KMS-11 (cell line): Measurements from ENCODE around the gene KCP.

Experiments used
- H2AFZ ChIP-seq: fragments of 200-600 bp; sonication (generic); 2 replicates; pipeline ENCODE4 v1.6.1; 2016; ENCODE audit warnings: antibody characterized with exemption, mixed run types, low read depth
- H3K27ac ChIP-seq: fragments of 200-600 bp; sonication (generic); 2 replicates; pipeline ENCODE4 v1.6.1; 2016; ENCODE audit warnings: mild to moderate bottlenecking, mixed run types
- H3K27me3 ChIP-seq: fragments of 200-600 bp; sonication (generic); 2 replicates; pipeline ENCODE4 v1.6.1; 2017; ENCODE audit warnings: mild to moderate bottlenecking, low read depth, mixed run types, moderate library complexity; ENCODE audit not compliant: insufficient read depth
- H3K36me3 ChIP-seq: fragments of 200-600 bp; sonication (generic); 2 replicates; pipeline ENCODE4 v1.6.1; 2017; ENCODE audit warnings: mild to moderate bottlenecking, mixed run types; ENCODE audit not compliant: insufficient read depth
- H3K4me1 ChIP-seq: fragments of 200-600 bp; sonication (generic); 2 replicates; pipeline ENCODE4 v1.6.1; 2016; ENCODE audit warnings: mild to moderate bottlenecking, low read depth, mixed run types; ENCODE audit not compliant: poor library complexity, severe bottlenecking
- H3K4me2 ChIP-seq: fragments of 200-600 bp; sonication (generic); 2 replicates; pipeline ENCODE4 v1.7.0; 2016; ENCODE audit warnings: mild to moderate bottlenecking, mixed run types
- H3K4me3 ChIP-seq: fragments of 200-600 bp; sonication (generic); IDR thresholded peaks from 2 replicates; pipeline ENCODE4 v1.6.1; 2017; ENCODE audit warnings: low read depth, low read length, mixed read lengths; ENCODE audit not compliant: insufficient read depth
- H3K79me2 ChIP-seq: fragments of 200-600 bp; sonication (generic); 2 replicates; pipeline ENCODE4 v1.6.1; 2016; ENCODE audit warnings: low read depth, mixed run types; ENCODE audit not compliant: insufficient read depth
- H3K9ac ChIP-seq: fragments of 200-600 bp; sonication (generic); 2 replicates; pipeline ENCODE4 v1.6.1; 2016; ENCODE audit warnings: mild to moderate bottlenecking, mixed run types
- H4K20me1 ChIP-seq: fragments of 200-600 bp; sonication (generic); 2 replicates; pipeline ENCODE4 v1.6.1; 2016; ENCODE audit warnings: mild to moderate bottlenecking, mixed run types; ENCODE audit not compliant: insufficient read depth
- TF ChIP-seq, protein P1 (sequence below): fragments of 200-600 bp; sonication (generic); conservative IDR thresholded peaks from 2 replicates; pipeline ENCODE4 v1.6.1; 2017; ENCODE audit warnings: low read depth, mild to moderate bottlenecking, antibody characterized with exemption, low read length, moderate library complexity, mixed read lengths

KCP gene

DNA sequence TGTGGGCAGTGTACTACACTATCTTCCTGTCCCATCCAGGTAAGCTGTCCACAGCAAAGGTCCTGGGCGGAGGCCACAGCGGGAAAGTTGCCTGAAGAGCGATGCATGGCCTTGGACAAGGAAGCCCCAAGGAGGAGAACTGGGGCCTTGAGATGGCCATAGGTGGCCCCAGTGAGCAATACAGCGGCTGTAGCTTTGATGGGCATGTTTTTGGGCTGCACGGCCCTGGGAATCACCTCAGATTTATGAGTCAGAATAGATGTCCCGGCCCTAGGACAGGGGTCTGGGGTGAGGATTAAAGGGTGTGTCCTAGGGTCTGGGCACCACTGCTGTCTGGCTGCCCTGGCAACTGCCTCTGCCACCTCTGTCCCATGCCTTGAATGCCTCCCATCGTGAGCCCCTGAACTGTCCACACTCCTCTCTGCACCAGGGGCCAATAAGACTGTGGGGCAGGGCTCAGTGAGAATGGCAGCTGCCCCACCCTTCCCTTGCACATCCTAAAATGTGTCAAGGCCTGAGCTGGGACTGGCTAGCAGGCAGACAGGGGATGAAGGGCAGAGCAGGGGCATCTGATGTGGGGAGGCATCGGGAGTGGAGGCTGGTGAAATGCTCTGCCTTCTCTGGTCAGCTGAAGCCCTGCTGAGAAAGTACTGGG is 17.8 kb upstream of the KCP start:
- Histone ChIP-seq H3K4me1 (peaks cover 12% of the 10 kb centered on the region), H2AFZ (no peak overlapping the region), H3K27me3 (no peaks in the 10 kb centered on the region), H3K4me2 (no peak overlapping the region), H3K4me3 (no peak overlapping the region), H4K20me1 (no peaks in the 10 kb centered on the region), H3K36me3 (no peaks in the 10 kb centered on the region), H3K79me2 (no peaks in the 10 kb centered on the region), H3K27ac (no peak overlapping the region), H3K9ac (no peak overlapping the region)
- TF ChIP-seq, protein P1, sequence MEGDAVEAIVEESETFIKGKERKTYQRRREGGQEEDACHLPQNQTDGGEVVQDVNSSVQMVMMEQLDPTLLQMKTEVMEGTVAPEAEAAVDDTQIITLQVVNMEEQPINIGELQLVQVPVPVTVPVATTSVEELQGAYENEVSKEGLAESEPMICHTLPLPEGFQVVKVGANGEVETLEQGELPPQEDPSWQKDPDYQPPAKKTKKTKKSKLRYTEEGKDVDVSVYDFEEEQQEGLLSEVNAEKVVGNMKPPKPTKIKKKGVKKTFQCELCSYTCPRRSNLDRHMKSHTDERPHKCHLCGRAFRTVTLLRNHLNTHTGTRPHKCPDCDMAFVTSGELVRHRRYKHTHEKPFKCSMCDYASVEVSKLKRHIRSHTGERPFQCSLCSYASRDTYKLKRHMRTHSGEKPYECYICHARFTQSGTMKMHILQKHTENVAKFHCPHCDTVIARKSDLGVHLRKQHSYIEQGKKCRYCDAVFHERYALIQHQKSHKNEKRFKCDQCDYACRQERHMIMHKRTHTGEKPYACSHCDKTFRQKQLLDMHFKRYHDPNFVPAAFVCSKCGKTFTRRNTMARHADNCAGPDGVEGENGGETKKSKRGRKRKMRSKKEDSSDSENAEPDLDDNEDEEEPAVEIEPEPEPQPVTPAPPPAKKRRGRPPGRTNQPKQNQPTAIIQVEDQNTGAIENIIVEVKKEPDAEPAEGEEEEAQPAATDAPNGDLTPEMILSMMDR, result no peak

DNA sequence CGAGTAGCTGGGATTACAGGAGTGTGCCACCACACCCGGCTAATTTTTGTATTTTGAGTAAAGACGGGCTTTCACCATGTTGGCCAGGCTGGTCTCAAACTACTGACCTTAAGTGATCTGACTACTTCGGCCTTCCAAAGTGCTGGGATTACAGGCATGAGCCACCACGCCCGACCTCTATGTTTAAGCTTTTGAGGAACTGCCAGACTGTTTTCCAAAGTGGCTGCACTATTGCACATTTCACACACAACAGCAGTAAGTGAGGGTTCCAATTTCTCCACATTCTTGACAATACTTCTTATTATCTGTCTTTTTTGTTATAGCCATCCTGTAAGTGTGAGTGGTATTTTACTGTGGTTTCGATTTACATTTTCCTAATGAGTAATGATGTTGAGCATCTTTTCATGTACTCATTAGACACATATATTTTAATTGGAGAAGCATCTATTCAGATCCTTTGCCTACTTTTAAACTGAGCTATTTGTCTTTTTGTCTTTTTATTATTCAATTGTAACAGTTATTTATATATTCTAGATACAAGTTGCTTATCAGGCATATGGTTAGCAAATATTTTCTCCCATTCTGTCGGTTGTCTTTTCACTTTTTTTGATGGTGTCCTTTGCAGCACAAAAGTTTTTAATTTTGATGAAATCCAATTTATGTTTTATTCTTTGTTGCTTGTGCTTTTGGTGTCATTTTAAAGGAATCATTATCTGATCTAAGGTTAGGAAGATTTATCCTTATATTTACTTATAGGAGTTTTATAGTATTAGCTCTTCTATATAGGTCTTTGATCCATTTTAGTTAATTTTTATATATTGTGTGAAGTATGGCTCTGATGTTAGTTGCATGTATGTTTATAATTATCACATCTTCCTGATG is 14.4 kb upstream of the KCP start:
- Histone ChIP-seq H3K27ac (no peak overlapping the region), H3K36me3 (no peaks in the 10 kb centered on the region), H3K4me1 (no peaks in the 10 kb centered on the region), H2AFZ (no peak overlapping the region), H3K4me2 (no peak overlapping the region), H3K27me3 (no peaks in the 10 kb centered on the region; the same call in 1 of the 2 replicates), H3K9ac (no peak overlapping the region), H4K20me1 (no peaks in the 10 kb centered on the region), H3K79me2 (no peaks in the 10 kb centered on the region), H3K4me3 (no peak overlapping the region)
- TF ChIP-seq, protein P1, result no peak

DNA sequence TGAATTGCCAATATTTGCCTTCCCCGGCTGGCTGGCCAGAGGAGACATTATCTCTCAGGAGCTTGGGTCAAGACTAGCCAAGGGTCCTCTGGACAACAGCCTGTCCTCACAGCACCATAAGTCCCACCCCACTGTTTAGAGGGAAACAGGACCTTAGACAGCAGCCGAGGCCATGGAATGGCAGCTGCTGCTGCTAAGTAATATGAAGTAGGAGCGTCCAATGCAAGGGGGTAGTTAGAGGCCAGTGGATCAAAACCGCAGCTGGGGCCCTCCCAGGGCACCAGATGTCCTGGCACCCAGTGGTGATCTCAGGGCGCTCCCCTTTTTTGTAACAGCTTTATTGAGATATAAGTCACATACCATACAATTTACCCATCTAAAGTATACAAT is 12.9 kb upstream of the KCP start:
- Histone ChIP-seq H3K36me3 (no peaks in the 10 kb centered on the region), H3K4me3 (no peak overlapping the region), H2AFZ (no peak overlapping the region), H3K4me1 (peaks cover 9% of the 10 kb centered on the region), H3K4me2 (no peak overlapping the region), H4K20me1 (no peaks in the 10 kb centered on the region), H3K27me3 (no peaks in the 10 kb centered on the region; the same call in 1 of the 2 replicates), H3K27ac (no peak overlapping the region), H3K9ac (no peak overlapping the region), H3K79me2 (no peaks in the 10 kb centered on the region)
- TF ChIP-seq, protein P1, result no peak

DNA sequence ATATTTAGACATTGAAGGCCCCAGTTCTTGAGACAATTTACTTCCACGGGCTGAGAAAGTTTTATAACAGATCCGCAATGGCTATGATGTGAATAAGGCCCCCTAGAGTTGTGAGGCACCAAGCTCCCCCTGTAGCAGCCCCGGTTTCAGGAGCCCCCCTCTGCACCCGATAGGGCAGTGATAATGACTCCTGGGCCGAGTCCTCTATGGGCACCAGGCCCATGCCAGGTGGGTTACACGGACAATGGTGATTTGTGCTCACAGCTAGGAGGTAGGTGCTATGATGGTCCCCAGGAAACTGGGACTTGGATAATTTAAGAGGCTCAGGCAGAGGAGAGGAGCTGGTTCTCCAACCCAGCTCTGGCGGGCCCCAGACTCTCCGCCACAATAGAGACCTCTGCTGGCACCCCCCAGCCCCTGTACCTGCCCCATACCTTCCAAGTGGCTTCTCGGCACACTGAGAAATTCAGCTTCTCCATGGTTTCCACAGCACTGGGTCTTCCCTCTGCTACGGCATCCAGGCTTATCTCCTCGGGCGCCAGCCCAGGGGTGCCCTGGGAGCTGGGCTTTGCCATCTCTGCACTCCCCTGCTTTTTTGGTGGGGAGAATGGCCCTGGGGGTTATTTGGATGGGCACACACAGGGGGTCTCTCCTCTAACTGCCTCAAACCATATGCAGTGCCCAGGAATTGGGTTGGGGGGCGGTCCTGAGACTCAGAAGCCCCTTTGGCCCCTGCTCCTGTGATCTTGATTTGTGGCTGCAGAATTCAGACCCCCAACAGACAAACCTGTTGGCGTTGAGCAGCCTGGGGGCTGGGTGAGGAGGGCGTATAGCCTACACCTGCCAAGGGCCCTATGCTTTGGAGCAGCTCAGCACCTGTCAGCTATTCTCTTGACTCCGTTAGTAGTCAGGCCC is 12.2 kb upstream of the KCP start:
- H3K4me3 ChIP-seq, result no peak overlapping the region
- no peaks in the 10 kb centered on the region for H3K79me2 ChIP-seq
- TF ChIP-seq, protein P1, result no peak
- H3K27ac ChIP-seq, result no peak overlapping the region
- H3K36me3 ChIP-seq, result no peaks in the 10 kb centered on the region
- no peak overlapping the region for H2AFZ ChIP-seq
- H3K4me1 ChIP-seq, result peaks cover 9% of the 10 kb centered on the region
- H3K4me2 ChIP-seq, result no peak overlapping the region
- no peak overlapping the region for H3K9ac ChIP-seq
- H3K27me3 ChIP-seq, result no peaks in the 10 kb centered on the region; the same call in 1 of the 2 replicates
- no peaks in the 10 kb centered on the region for H4K20me1 ChIP-seq
